H9 (cell line): ENCODE results near the gene ANKRD55. TPM values are rescaled to one million over a fixed set of nuclear protein-coding genes. Genes with fewer than 3 reads are reported as not detected.

ENCODE experiments used
- DNase-seq: peaks from one replicate; pipeline ENCODE4 v3.0.0-alpha.2; 2017
- H2AFZ ChIP-seq: one replicate; pipeline ENCODE4 v1.6.1; 2013; ENCODE audit warnings: mild to moderate bottlenecking, low read length, control low read depth, moderate library complexity
- H2AK5ac ChIP-seq: 2 replicates; pipeline ENCODE4 v1.6.1; 2013; ENCODE audit warnings: low read length, control low read depth, mixed read lengths; ENCODE audit not compliant: insufficient read length
- H2BK120ac ChIP-seq: one replicate; pipeline ENCODE4 v1.6.1; 2013; ENCODE audit warnings: low read depth, mild to moderate bottlenecking, low read length, control low read depth, inconsistent platforms; ENCODE audit not compliant: poor library complexity, severe bottlenecking
- H2BK12ac ChIP-seq: 2 replicates; pipeline ENCODE4 v1.6.1; 2013; ENCODE audit warnings: low read length, control low read depth, mixed read lengths, low read depth; ENCODE audit not compliant: insufficient read length
- H2BK15ac ChIP-seq: 2 replicates; pipeline ENCODE4 v1.6.1; 2013; ENCODE audit warnings: low read depth, low read length, control low read depth
- H2BK20ac ChIP-seq: one replicate; pipeline ENCODE4 v1.6.1; 2013; ENCODE audit warnings: low read depth, mild to moderate bottlenecking, low read length, control low read depth, inconsistent platforms; ENCODE audit not compliant: poor library complexity, severe bottlenecking
- H2BK5ac ChIP-seq: 2 replicates; pipeline ENCODE4 v1.6.1; 2013; ENCODE audit warnings: low read length, control low read depth, mixed read lengths; ENCODE audit not compliant: insufficient read length
- H3K14ac ChIP-seq: 2 replicates; pipeline ENCODE4 v1.6.1; 2013; ENCODE audit warnings: low read length, control low read depth; ENCODE audit not compliant: insufficient read depth
- H3K18ac ChIP-seq: 2 replicates; pipeline ENCODE4 v1.6.1; 2013; ENCODE audit warnings: low read depth, mild to moderate bottlenecking, mixed read lengths, low read length, control low read depth; ENCODE audit not compliant: insufficient read length
- H3K23ac ChIP-seq: 2 replicates; pipeline ENCODE4 v1.6.1; 2013; ENCODE audit warnings: low read length, control low read depth, mixed read lengths, low read depth; ENCODE audit not compliant: insufficient read length
- H3K23me2 ChIP-seq: 2 replicates; pipeline ENCODE4 v1.6.1; 2013; ENCODE audit warnings: low read depth, mild to moderate bottlenecking, mixed read lengths, low read length, control low read depth; ENCODE audit not compliant: insufficient read length, poor library complexity, severe bottlenecking
- H3K27ac ChIP-seq: 2 replicates; pipeline ENCODE4 v1.5.1; 2013; ENCODE audit warnings: low read length, control low read depth, mixed read lengths, low read depth; ENCODE audit not compliant: insufficient read length
- H3K27me3 ChIP-seq: 2 replicates; pipeline ENCODE4 v1.6.1; 2013; ENCODE audit warnings: low read length, control low read depth, inconsistent platforms; ENCODE audit not compliant: insufficient read depth
- H3K4ac ChIP-seq: 2 replicates; pipeline ENCODE4 v1.6.1; 2013; ENCODE audit warnings: low read depth, mild to moderate bottlenecking, control low read depth, inconsistent platforms, low read length, moderate library complexity
- H3K4me1 ChIP-seq: 2 replicates; pipeline ENCODE4 v1.6.1; 2013; ENCODE audit warnings: low read length, control low read depth, inconsistent platforms; ENCODE audit not compliant: insufficient read depth
- H3K4me2 ChIP-seq: 2 replicates; pipeline ENCODE4 v1.6.1; 2013; ENCODE audit warnings: low read length, control low read depth, mixed read lengths; ENCODE audit not compliant: insufficient read length, insufficient read depth
- H3K56ac ChIP-seq: 2 replicates; pipeline ENCODE4 v1.6.1; 2013; ENCODE audit warnings: low read depth, mild to moderate bottlenecking, mixed read lengths, low read length, control low read depth; ENCODE audit not compliant: insufficient read length
- H3K79me1 ChIP-seq: 2 replicates; pipeline ENCODE4 v1.6.1; 2013; ENCODE audit warnings: low read depth, mild to moderate bottlenecking, moderate library complexity, low read length, control low read depth, inconsistent platforms; ENCODE audit not compliant: insufficient read depth, poor library complexity, severe bottlenecking
- H3K79me2 ChIP-seq: 2 replicates; pipeline ENCODE4 v1.6.1; 2013; ENCODE audit warnings: low read length, control low read depth, inconsistent platforms; ENCODE audit not compliant: insufficient read depth
- H3K9ac ChIP-seq: 2 replicates; pipeline ENCODE4 v1.6.1; 2013; ENCODE audit warnings: low read length, control low read depth, mixed read lengths; ENCODE audit not compliant: insufficient read length; ENCODE audit errors: extremely low read depth
- H3K9me3 ChIP-seq: one replicate; pipeline ENCODE4 v1.6.1; 2013; ENCODE audit warnings: low read depth, low read length, inconsistent platforms; ENCODE audit not compliant: control insufficient read depth
- H3T11ph ChIP-seq: one replicate; pipeline ENCODE4 v1.6.1; 2013; ENCODE audit warnings: mild to moderate bottlenecking, low read length, control low read depth, inconsistent platforms
- H4K20me1 ChIP-seq: one replicate; pipeline ENCODE4 v1.6.1; 2013; ENCODE audit not compliant: control insufficient read depth, insufficient read length, insufficient read depth
- H4K5ac ChIP-seq: 2 replicates; pipeline ENCODE4 v1.6.1; 2013; ENCODE audit warnings: low read depth, mild to moderate bottlenecking, mixed read lengths, low read length, control low read depth; ENCODE audit not compliant: insufficient read length
- H4K8ac ChIP-seq: replicated peaks from 2 replicates; pipeline ENCODE4 v1.6.1; 2013; ENCODE audit warnings: low read length, control low read depth, mixed read lengths, low read depth; ENCODE audit not compliant: insufficient read length
- H4K91ac ChIP-seq: 2 replicates; pipeline ENCODE4 v1.6.1; 2013; ENCODE audit warnings: low read depth, mild to moderate bottlenecking, moderate library complexity, mixed read lengths, low read length, control low read depth; ENCODE audit not compliant: insufficient read length
- H3K27ac Mint-ChIP-seq, 3 experiments: 2 replicates in 2 of 3; 3 replicates in 1 of 3; pipeline ENCODE4 v1.8.0; 2020 to 2021; ENCODE audit warnings: mixed read lengths in 3 of 3, mild to moderate bottlenecking in 1 of 3, moderate library complexity in 1 of 3
- H3K27me3 Mint-ChIP-seq: 2 replicates; pipeline ENCODE4 v1.8.0; 2021; ENCODE audit warnings: low read depth, mild to moderate bottlenecking, moderate library complexity, mixed read lengths
- H3K36me3 Mint-ChIP-seq, 3 experiments: 2 replicates in 2 of 3; 3 replicates in 1 of 3; pipeline ENCODE4 v1.8.0; 2020 to 2021; ENCODE audit warnings: low read depth in 3 of 3, mixed read lengths in 3 of 3; ENCODE audit not compliant: insufficient read depth in 1 of 3
- H3K4me1 Mint-ChIP-seq, 2 experiments: 2 replicates each; pipeline ENCODE4 v1.8.0; 2020; ENCODE audit warnings: mixed read lengths in 2 of 2
- H3K4me3 Mint-ChIP-seq, 2 experiments: 2 replicates in 1 of 2; 3 replicates in 1 of 2; pipeline ENCODE4 v1.8.0; 2020 to 2021; ENCODE audit warnings: mild to moderate bottlenecking in 2 of 2, mixed read lengths in 2 of 2, moderate library complexity in 1 of 2
- H3K9me3 Mint-ChIP-seq, 2 experiments: 2 replicates in 1 of 2; 3 replicates in 1 of 2; pipeline ENCODE4 v1.8.0; 2020; ENCODE audit warnings: mild to moderate bottlenecking in 2 of 2, mixed read lengths in 2 of 2, moderate library complexity in 1 of 2
- CTCF ChIP-seq: fragments of 200-600 bp; sonication (generic); conservative IDR thresholded peaks from 3 replicates; pipeline ENCODE4 v1.8.0; 2021; ENCODE audit warnings: antibody characterized with exemption, mild to moderate bottlenecking
- WGBS: extraction: QIAGEN DNeasy Blood & Tissue Kit; methylation state at CpG from one replicate; pipeline ENCODE4 v1.1.7; 2013; ENCODE audit warnings: missing lambda C conversion rate, low lambda C conversion rate, mixed read lengths; ENCODE audit not compliant: insufficient read length; ENCODE audit errors: extremely low coverage; 5-methylcytosine and 5-hydroxymethylcytosine counted together
- total RNA-seq: library from RNA; stranded (reverse); gene quantifications from 2 replicates; pipeline ENCODE4 v1.2.1, GENCODE V29; 2021

Gene ANKRD55
- total RNA-seq, 1 experiment from 2014 or later, result not detected

- Mint-ChIP-seq H3K27ac (no peak overlapping the region; a peak in 1 of 7 replicates), H3K4me3 (no peak overlapping the region), H3K9me3 (peaks cover 6 to 8% of the 10 kb centered on the region in 2 experiments; a peak in 3 of 5 replicates), H3K27me3 (no peaks in the 10 kb centered on the region; the same call in 1 of the 2 replicates), H3K4me1 (no peaks in the 10 kb centered on the region), H3K36me3 (peaks cover 0 to 7% (median 3%) of the 10 kb centered on the region in 3 experiments; a peak in 2 of 7 replicates)
- H2BK5ac ChIP-seq, result no peak overlapping the region
- no peak for TF ChIP-seq CTCF
- H3K23me2 ChIP-seq, result no peaks in the 10 kb centered on the region
- H4K91ac ChIP-seq, result no peak overlapping the region
- H3K4me1 ChIP-seq, result no peaks in the 10 kb centered on the region
- no peak overlapping the region for H3T11ph ChIP-seq
- H3K4ac ChIP-seq, result no peak overlapping the region
- no peak overlapping the region for H3K4me2 ChIP-seq
- H2BK12ac ChIP-seq, result no peak overlapping the region
- H2BK15ac ChIP-seq, result no peak overlapping the region
- H3K9me3 ChIP-seq, result no peaks in the 10 kb centered on the region
- no peak overlapping the region for H2BK20ac ChIP-seq
- H3K18ac ChIP-seq, result no peak overlapping the region
- H3K23ac ChIP-seq, result no peak overlapping the region
- no peak overlapping the region for H3K9ac ChIP-seq
- no CpG with 5 or more reads among the region's 2 CpGs for WGBS
- H3K79me2 ChIP-seq, result no peaks in the 10 kb centered on the region
- no peak overlapping the region for H3K56ac ChIP-seq
- no peak overlapping the region for H3K14ac ChIP-seq
- no peak for DNase-seq
- no peak overlapping the region for H4K5ac ChIP-seq
- no peak overlapping the region for H2AFZ ChIP-seq
- H4K20me1 ChIP-seq, result no peaks in the 10 kb centered on the region
- H3K79me1 ChIP-seq, result no peaks in the 10 kb centered on the region
- no peak overlapping the region for H2AK5ac ChIP-seq
- no peaks in the 10 kb centered on the region for H3K27me3 ChIP-seq
- no peak overlapping the region for H3K27ac ChIP-seq
- no peak overlapping the region for H4K8ac ChIP-seq
- no peak overlapping the region for H2BK120ac ChIP-seq
Measured at GRCh38 chr5:56054666-56055065, 178.5 kb downstream of the ANKRD55 start.
